Activated CD4-positive, alpha-beta T cell treated with anti-CD3 and anti-CD28 coated beads for 4 hours (primary cell): ENCODE results near the gene ISL2.

Experiments
- DNase-seq, 2 donors: peaks; one replicate each; pipeline ENCODE4 v3.0.0-alpha.2; 2020

ISL2 gene

GRCh38 chr15:76343313-76343996 lies 6.9 kb downstream of the ISL2 start:
- DNase-seq: no peak

- no peak for DNase-seq
Measured at GRCh38 chr15:76344893-76345582, 8.5 kb downstream of the ISL2 start.

GRCh38 chr15:76345583-76345879 lies 9.0 kb downstream of the ISL2 start:
- DNase-seq: no peak

- no peak for DNase-seq
Measured at GRCh38 chr15:76345880-76346668, 9.5 kb downstream of the ISL2 start.

GRCh38 chr15:76346669-76347481 lies 10.3 kb downstream of the ISL2 start:
- DNase-seq: no peak

GRCh38 chr15:76347482-76348055 lies 11.0 kb downstream of the ISL2 start:
- DNase-seq: no peak

GRCh38 chr15:76349301-76350070 lies 12.9 kb downstream of the ISL2 start:
- DNase-seq: no peak

GRCh38 chr15:76353023-76353577 lies 16.5 kb downstream of the ISL2 start:
- DNase-seq: no peak

GRCh38 chr15:76353903-76354302 lies 17.3 kb downstream of the ISL2 start:
- DNase-seq: no peak

GRCh38 chr15:76354823-76355440 lies 18.4 kb downstream of the ISL2 start:
- no peak for DNase-seq

- DNase-seq: no peak
Measured at GRCh38 chr15:76358453-76358852, 21.9 kb downstream of the ISL2 start.

GRCh38 chr15:76359152-76359551 lies 22.6 kb downstream of the ISL2 start:
- DNase-seq: no peak

- DNase-seq: no peak
Measured at GRCh38 chr15:76360416-76360815, 23.8 kb downstream of the ISL2 start.

GRCh38 chr15:76363251-76363650 lies 26.7 kb downstream of the ISL2 start:
- no peak for DNase-seq

- DNase-seq: no peak
Measured at GRCh38 chr15:76366714-76367113, 30.1 kb downstream of the ISL2 start.

GRCh38 chr15:76368122-76368621 lies 31.6 kb downstream of the ISL2 start:
- no peak for DNase-seq

- no peak for DNase-seq
Measured at GRCh38 chr15:76376029-76376428, 39.5 kb downstream of the ISL2 start.

GRCh38 chr15:76376816-76377215 lies 40.2 kb downstream of the ISL2 start:
- no peak for DNase-seq

GRCh38 chr15:76377217-76377616 lies 40.6 kb downstream of the ISL2 start:
- no peak for DNase-seq

GRCh38 chr15:76377751-76378150 lies 41.2 kb downstream of the ISL2 start:
- no peak for DNase-seq

GRCh38 chr15:76378691-76379090 lies 42.1 kb downstream of the ISL2 start:
- DNase-seq: no peak
